HG02840 (cell line): ENCODE results near the gene INSM1.

Source experiments
- ATAC-seq: cut with Tn5 transposase; IDR thresholded peaks from one replicate; pipeline ENCODE4 v1.9.1; 2021; ENCODE audit warnings: mild to moderate bottlenecking, moderate library complexity, moderate number of reproducible peaks; ENCODE audit not compliant: unreplicated experiment, low FRiP score

Gene INSM1

GRCh38 chr20:20414640-20415220 is 46.8 kb downstream of the INSM1 start:
- no peak for ATAC-seq

- no peak for ATAC-seq
These were observed 47.4 kb downstream of the INSM1 start for GRCh38 chr20:20415321-20415720.

GRCh38 chr20:20417876-20418676 is 50.2 kb downstream of the INSM1 start:
- ATAC-seq, result no peak
